H1 (cell line): ENCODE measurements around the gene MRM2. TPM values are rescaled to one million over a fixed set of nuclear protein-coding genes. Genes with fewer than 3 reads are reported as not detected.

Experiments
- CHD1 ChIP-seq: IDR thresholded peaks from 2 replicates; pipeline ENCODE4 v1.6.1; 2012; ENCODE audit warnings: low read depth, low read length, improper control_type of control experiment
- EZH2 ChIP-seq: fragments of 200-600 bp; sonication (generic); IDR thresholded peaks from 2 replicates; pipeline ENCODE4 v1.7.1; 2012; ENCODE audit warnings: low read depth, mild to moderate bottlenecking, moderate library complexity, low read length, inconsistent platforms; ENCODE audit not compliant: severe bottlenecking
- KDM5A ChIP-seq: fragments of 200-600 bp; IDR thresholded peaks from 2 replicates; pipeline ENCODE4 v1.7.1; 2012; ENCODE audit warnings: mild to moderate bottlenecking, low read length, inconsistent platforms, mixed read lengths
- RBBP5 ChIP-seq: IDR thresholded peaks from 2 replicates; pipeline ENCODE4 v1.7.1; 2012; ENCODE audit warnings: low read depth, mild to moderate bottlenecking, inconsistent platforms, low read length, moderate library complexity, borderline replicate concordance
- RNF2 ChIP-seq: fragments of 200-900, 300-1000 bp; sonication (generic); IDR thresholded peaks from 2 replicates; pipeline ENCODE4 v1.7.1; 2016; ENCODE audit warnings: borderline replicate concordance, low read depth, mild to moderate bottlenecking, antibody characterized with exemption, low read length; ENCODE audit not compliant: poor library complexity, severe bottlenecking; ENCODE audit errors: missing control alignments
- SUZ12 ChIP-seq: fragments of 200-600 bp; sonication (generic); IDR thresholded peaks from 2 replicates; pipeline ENCODE4 v1.6.1; 2012; ENCODE audit warnings: mild to moderate bottlenecking, inconsistent platforms, low read length, moderate library complexity, mixed read lengths
- ZNF274 ChIP-seq: IDR thresholded peaks from 2 replicates; pipeline ENCODE4 v1.7.0; 2012; ENCODE audit warnings: low read length, borderline replicate concordance; ENCODE audit errors: extremely low read depth
- polyA plus RNA-seq, 7 experiments: library from polyadenylated mRNA; depleted of rRNA in 3 of 7; stranded (reverse) in 5 of 7; unstranded in 2 of 7; fragments of >200 nt in 5 of 7; fragments of 200-250 nt in 2 of 7; gene quantifications; 1 replicate in 5 of 7; 2 replicates in 1 of 7; 4 replicates in 1 of 7; pipeline versions ENCODE4 v1.2.1 to v1.2.3, GENCODE V29; 2011 to 2013; ENCODE audit warnings: missing spikeins in 2 of 7, mixed read lengths in 2 of 7
- total RNA-seq: library from RNA; stranded (reverse); fragmentation: NEBNext Ultra II Directional; extraction: Animal tissue kit (Norgen Biotek cat#: 25700); gene quantifications from 2 replicates; pipeline ENCODE4 v1.2.1, GENCODE V29; 2021

Gene MRM2
- total and polyA plus RNA-seq, 2 of the 8 experiments (the other 6 are each of a cell fraction or from before 2014, with no cell fraction given): 17.2 to 38.6 TPM

- no peak for TF ChIP-seq EZH2
- no peak for TF ChIP-seq KDM5A
- no peak for TF ChIP-seq RNF2
- TF ChIP-seq RBBP5: no peak
- TF ChIP-seq CHD1: no peak
- TF ChIP-seq SUZ12: no peak
- no peak for TF ChIP-seq ZNF274
These were observed 30.0 kb upstream of the MRM2 start (continued) for GRCh38 chr7:2272031-2272430.
